ENCODE data around the gene ARFRP1. TPM values are rescaled to one million over a fixed set of nuclear protein-coding genes. Genes with fewer than 3 reads are reported as not detected.
A peak's percentile ranks its signal among the peaks of the same experiment; 100 is the strongest.

The ARFRP1 gene
- total RNA-seq, 1 experiment from 2014 or later: 42.7 TPM

DNA sequence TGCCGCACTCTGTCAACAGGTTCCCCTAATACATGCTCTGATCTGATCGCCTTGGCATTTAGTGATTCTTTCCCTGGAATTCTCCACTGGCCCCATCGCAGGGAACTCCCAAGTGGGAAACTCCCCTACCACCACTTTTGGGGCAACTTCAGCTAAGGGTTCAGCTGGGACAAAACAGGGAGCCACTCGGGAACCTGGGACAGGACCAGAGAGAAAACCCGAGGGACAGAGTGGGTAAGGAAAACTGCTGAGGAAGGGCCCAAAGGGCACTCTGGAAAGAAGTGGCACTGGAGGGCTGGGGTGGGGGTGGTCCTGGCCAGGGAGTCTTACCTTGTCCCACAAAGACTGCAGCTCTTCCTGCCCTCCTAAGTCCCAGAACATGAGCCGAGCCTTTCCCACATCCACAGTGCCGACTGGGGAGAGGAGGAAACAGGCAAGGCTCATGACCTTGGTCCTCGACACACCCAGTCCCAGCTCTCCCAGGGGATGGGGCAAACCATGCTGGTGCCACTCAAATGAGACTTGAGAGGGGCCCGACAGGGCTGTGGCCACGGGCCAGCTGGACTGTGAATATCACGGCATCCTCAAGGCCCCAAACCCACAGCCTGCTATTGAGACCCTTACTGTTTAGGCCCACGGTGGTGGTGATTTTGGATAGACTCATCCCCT, 1.6 kb downstream of the ARFRP1 start:
- H2BK15ac ChIP-seq (ENCODE audit: low read depth, low read length): no peak overlapping the region
- no peak overlapping the region for H4K5ac ChIP-seq (ENCODE audit: insufficient read length, low read depth, low read length)
- no peak overlapping the region for H3K27ac ChIP-seq (ENCODE audit: insufficient read length, low read depth, low read length)
- H3K79me1 ChIP-seq (ENCODE audit: insufficient read depth, low read depth, low read length, poor library complexity, severe bottlenecking): peaks cover 4% of the 10 kb centered on the region
- no peak overlapping the region for H3K4ac ChIP-seq (ENCODE audit: low read depth, low read length)
- peaks cover 36 to 49% (median 48%) of the 10 kb centered on the region in 3 experiments for H3K36me3 Mint-ChIP-seq (ENCODE audit: insufficient read depth in 1 of 3, low read depth in 3 of 3)
- H3K27me3 Mint-ChIP-seq (ENCODE audit: low read depth): no peaks in the 10 kb centered on the region
- H3K79me2 ChIP-seq (ENCODE audit: insufficient read depth, low read length): peaks cover 8% of the 10 kb centered on the region; the same call in 1 of the 2 replicates
- no peak overlapping the region for H3K23ac ChIP-seq (ENCODE audit: insufficient read length, low read depth, low read length)
- no peak overlapping the region for H2BK12ac ChIP-seq (ENCODE audit: insufficient read length, low read depth, low read length)
- H3K4me1 Mint-ChIP-seq: peaks cover 8 to 16% of the 10 kb centered on the region in 2 experiments
- H2BK120ac ChIP-seq (ENCODE audit: low read depth, low read length, poor library complexity, severe bottlenecking): no peak overlapping the region
- H3K27me3 ChIP-seq (ENCODE audit: insufficient read depth, low read length): no peaks in the 10 kb centered on the region
- H2BK5ac ChIP-seq (ENCODE audit: insufficient read length, low read length): no peak overlapping the region
- H2AK5ac ChIP-seq (ENCODE audit: insufficient read length, low read length): no peak overlapping the region
- no peak for DNase-seq
- no peak overlapping the region for H4K91ac ChIP-seq (ENCODE audit: insufficient read length, low read depth, low read length)
- no peak overlapping the region for H3K14ac ChIP-seq (ENCODE audit: insufficient read depth, low read length)
- TF ChIP-seq, protein P1, sequence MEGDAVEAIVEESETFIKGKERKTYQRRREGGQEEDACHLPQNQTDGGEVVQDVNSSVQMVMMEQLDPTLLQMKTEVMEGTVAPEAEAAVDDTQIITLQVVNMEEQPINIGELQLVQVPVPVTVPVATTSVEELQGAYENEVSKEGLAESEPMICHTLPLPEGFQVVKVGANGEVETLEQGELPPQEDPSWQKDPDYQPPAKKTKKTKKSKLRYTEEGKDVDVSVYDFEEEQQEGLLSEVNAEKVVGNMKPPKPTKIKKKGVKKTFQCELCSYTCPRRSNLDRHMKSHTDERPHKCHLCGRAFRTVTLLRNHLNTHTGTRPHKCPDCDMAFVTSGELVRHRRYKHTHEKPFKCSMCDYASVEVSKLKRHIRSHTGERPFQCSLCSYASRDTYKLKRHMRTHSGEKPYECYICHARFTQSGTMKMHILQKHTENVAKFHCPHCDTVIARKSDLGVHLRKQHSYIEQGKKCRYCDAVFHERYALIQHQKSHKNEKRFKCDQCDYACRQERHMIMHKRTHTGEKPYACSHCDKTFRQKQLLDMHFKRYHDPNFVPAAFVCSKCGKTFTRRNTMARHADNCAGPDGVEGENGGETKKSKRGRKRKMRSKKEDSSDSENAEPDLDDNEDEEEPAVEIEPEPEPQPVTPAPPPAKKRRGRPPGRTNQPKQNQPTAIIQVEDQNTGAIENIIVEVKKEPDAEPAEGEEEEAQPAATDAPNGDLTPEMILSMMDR (conservative IDR thresholded peaks at IDR 0.05): no peak
- H3T11ph ChIP-seq (ENCODE audit: low read length): no peak overlapping the region
- H3K9ac ChIP-seq (ENCODE audit: extremely low read depth, insufficient read length, low read length): no peak overlapping the region
- peak overlapping the region; percentile 89 to 91 for H3K4me3 Mint-ChIP-seq
- H3K4me1 ChIP-seq (ENCODE audit: insufficient read depth, low read length): no peaks in the 10 kb centered on the region
- no peak overlapping the region for H3K4me2 ChIP-seq (ENCODE audit: insufficient read depth, insufficient read length, low read length)
- no peaks in the 10 kb centered on the region for H4K20me1 ChIP-seq (ENCODE audit: control insufficient read depth, insufficient read depth, insufficient read length)
- no peak overlapping the region for H3K56ac ChIP-seq (ENCODE audit: insufficient read length, low read depth, low read length)
- H3K9me3 ChIP-seq (ENCODE audit: control insufficient read depth, low read depth, low read length): no peaks in the 10 kb centered on the region
- H3K23me2 ChIP-seq (ENCODE audit: insufficient read length, low read depth, low read length, poor library complexity, severe bottlenecking): peaks cover 12% of the 10 kb centered on the region
- no peak overlapping the region for H2BK20ac ChIP-seq (ENCODE audit: low read depth, low read length, poor library complexity, severe bottlenecking)
- no peak overlapping the region for H4K8ac ChIP-seq (replicated peaks; ENCODE audit: insufficient read length, low read depth, low read length)
- no peak overlapping the region for H2AFZ ChIP-seq (ENCODE audit: low read length)
- peak overlapping the region in 1 of 3 experiments; percentile 38; a peak in 1 of 7 replicates for H3K27ac Mint-ChIP-seq
- no peaks in the 10 kb centered on the region for H3K9me3 Mint-ChIP-seq
- no CpG with 5 or more reads among the region's 12 CpGs for WGBS (ENCODE audit: extremely low coverage, insufficient read length, low lambda C conversion rate)
- no peak overlapping the region for H3K18ac ChIP-seq (ENCODE audit: insufficient read length, low read depth, low read length)
